Measurements from ENCODE around the gene MT1F.

DNA sequence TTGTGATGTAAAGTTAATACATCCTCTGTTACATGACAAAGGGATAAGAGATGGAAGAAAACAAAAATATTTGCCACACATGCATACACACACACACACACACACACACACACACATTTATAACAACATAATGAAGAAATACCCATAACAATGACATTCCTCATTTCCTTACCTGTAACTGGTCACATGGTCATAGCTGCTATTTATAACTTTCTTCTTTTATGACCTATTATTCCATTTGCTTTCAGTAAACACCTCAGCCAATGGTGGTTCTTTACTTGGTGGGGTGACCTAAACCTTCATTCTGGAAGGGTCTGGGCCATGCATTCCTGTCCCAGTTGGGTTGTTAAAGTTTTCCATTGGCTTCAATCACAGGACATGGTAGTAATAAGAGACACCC lies 44.1 kb upstream of the MT1F start:
- TF ChIP-seq, protein P1, sequence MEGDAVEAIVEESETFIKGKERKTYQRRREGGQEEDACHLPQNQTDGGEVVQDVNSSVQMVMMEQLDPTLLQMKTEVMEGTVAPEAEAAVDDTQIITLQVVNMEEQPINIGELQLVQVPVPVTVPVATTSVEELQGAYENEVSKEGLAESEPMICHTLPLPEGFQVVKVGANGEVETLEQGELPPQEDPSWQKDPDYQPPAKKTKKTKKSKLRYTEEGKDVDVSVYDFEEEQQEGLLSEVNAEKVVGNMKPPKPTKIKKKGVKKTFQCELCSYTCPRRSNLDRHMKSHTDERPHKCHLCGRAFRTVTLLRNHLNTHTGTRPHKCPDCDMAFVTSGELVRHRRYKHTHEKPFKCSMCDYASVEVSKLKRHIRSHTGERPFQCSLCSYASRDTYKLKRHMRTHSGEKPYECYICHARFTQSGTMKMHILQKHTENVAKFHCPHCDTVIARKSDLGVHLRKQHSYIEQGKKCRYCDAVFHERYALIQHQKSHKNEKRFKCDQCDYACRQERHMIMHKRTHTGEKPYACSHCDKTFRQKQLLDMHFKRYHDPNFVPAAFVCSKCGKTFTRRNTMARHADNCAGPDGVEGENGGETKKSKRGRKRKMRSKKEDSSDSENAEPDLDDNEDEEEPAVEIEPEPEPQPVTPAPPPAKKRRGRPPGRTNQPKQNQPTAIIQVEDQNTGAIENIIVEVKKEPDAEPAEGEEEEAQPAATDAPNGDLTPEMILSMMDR (IDR thresholded peaks at IDR 0.05), result no peak
- no peak for TF ChIP-seq POLR2A (IDR thresholded peaks at IDR 0.05)
- TF ChIP-seq EP300 (IDR thresholded peaks at IDR 0.05), result no peak

All from gastroesophageal sphincter (tissue), 3 donors.